ENCODE measurements around the gene OOSP1. TPM values are rescaled to one million over a fixed set of nuclear protein-coding genes. Genes with fewer than 3 reads are reported as not detected.
"Not testable (repeated sequence)": the region's sequence is repeated elsewhere in the genome, so short reads cannot be mapped to it uniquely, and the experiment has no call there.

Gene OOSP1
- total and polyA plus RNA-seq, 3 donors from 2014 or later = 0.37 TPM; not detected in 2

DNA sequence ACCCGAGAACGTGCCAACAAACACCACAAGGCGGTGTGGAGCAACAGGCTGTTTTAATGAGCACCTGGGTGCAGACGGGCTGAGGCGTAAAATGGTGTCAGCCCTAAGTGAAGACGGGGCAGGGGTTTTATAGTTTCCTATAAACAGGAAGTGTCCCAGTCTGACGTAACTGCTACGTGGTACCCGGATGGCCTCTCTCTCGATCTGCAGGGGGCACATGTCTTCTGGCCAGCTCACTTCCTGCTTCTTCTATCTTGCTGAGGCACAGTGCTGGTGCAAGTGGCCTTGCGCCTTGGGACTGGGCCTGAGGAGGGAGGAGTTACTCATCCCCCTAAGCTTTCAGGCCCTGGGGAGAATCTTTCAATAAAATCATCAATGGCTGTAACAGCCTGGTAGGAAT lies 38.7 kb upstream of the OOSP1 start:
- Histone ChIP-seq H3K27ac (no peak overlapping the region), H3K27me3 (no peaks in the 10 kb centered on the region), H3K4me1 (no peaks in the 10 kb centered on the region), H3K9me3 (no peaks in the 10 kb centered on the region), H3K36me3 (ENCODE audit: low read depth, missing control alignments) (no peaks in the 10 kb centered on the region), H3K4me3 (peak overlapping the region in 1 of 2 donors; percentile 29)
- peak; percentile 51 for DNase-seq
- WGBS, 2 donors = 66 to 68% methylated on average over 11 of the region's 11 CpGs
- intact Hi-C loops (cut with DNase I; ENCODE audit: low total_unique reads) = no loop called here
- TF ChIP-seq, protein P1, sequence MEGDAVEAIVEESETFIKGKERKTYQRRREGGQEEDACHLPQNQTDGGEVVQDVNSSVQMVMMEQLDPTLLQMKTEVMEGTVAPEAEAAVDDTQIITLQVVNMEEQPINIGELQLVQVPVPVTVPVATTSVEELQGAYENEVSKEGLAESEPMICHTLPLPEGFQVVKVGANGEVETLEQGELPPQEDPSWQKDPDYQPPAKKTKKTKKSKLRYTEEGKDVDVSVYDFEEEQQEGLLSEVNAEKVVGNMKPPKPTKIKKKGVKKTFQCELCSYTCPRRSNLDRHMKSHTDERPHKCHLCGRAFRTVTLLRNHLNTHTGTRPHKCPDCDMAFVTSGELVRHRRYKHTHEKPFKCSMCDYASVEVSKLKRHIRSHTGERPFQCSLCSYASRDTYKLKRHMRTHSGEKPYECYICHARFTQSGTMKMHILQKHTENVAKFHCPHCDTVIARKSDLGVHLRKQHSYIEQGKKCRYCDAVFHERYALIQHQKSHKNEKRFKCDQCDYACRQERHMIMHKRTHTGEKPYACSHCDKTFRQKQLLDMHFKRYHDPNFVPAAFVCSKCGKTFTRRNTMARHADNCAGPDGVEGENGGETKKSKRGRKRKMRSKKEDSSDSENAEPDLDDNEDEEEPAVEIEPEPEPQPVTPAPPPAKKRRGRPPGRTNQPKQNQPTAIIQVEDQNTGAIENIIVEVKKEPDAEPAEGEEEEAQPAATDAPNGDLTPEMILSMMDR (IDR thresholded peaks at IDR 0.05) = no peak
- no peak for TF ChIP-seq POLR2A (IDR thresholded peaks at IDR 0.05)

DNA sequence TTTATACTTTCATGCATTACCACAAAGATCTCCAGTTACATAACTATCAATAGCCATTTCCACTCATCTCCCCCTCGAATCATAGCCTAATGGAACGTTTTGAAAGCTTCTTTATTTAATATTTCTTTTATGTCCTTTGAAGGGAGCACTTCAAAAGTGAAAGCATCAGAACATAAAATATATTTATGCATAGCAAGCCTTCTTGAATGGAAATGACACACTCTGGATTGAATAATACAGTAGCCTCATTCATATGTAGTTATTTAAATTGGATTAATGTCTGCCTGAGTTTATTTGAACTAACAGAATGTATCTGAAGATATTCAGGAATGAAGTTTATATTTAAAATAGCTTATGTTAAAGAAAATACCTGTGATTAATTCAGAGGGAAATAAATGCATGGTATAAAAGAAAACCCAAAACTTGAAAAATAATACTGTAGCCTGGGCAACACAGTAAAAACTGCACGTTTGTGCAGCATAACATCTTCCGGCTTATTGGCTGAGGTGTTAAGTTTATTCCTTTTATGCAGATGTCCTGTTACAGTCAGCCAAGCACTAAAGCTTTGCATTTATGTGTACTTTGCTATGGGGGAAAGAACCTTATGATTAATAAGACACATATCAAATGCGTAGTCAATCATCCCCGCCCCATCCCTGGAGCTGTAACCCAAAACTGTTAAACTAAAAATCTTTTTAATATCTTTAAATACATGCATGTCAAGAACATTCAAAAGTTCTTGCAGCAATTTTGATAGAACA lies 37.7 kb upstream of the OOSP1 start:
- Histone ChIP-seq H3K36me3 (ENCODE audit: low read depth, missing control alignments) (no peaks in the 10 kb centered on the region), H3K27ac (no peak overlapping the region), H3K27me3 (no peaks in the 10 kb centered on the region), H3K4me1 (no peaks in the 10 kb centered on the region), H3K4me3 (no peak overlapping the region), H3K9me3 (no peaks in the 10 kb centered on the region)
- no peak for DNase-seq
- TF ChIP-seq, protein P1 (IDR thresholded peaks at IDR 0.05) = no peak
- TF ChIP-seq POLR2A (IDR thresholded peaks at IDR 0.05) = no peak
- 62 to 64% methylated on average over 6 of the region's 6 CpGs for WGBS, 2 donors
- intact Hi-C loops (cut with DNase I; ENCODE audit: low total_unique reads) = no loop called here

DNA sequence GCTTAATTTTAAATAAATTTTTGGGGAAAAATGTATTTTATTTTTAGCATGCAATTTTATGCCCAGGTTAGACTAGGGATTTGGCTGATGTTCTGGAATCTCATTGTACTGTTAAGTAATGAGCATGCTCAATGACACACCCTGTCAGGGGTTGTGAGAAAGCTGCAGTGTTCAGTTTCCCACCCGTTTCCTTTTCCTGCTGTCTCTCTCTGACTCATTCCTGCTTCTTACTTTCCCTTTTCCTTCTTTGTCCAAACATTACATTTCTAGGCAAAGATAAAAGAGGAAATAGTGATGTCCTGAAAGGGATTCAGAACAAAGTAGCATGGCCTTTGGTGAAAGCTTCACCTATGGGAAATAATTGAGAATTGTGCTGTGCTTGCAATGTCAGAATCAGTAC lies 36.9 kb upstream of the OOSP1 start:
- DNase-seq = no peak
- 27 to 48% methylated on average over 1 of the region's 1 CpG for WGBS, 2 donors
- no peak overlapping the region for H3K27ac ChIP-seq

DNA sequence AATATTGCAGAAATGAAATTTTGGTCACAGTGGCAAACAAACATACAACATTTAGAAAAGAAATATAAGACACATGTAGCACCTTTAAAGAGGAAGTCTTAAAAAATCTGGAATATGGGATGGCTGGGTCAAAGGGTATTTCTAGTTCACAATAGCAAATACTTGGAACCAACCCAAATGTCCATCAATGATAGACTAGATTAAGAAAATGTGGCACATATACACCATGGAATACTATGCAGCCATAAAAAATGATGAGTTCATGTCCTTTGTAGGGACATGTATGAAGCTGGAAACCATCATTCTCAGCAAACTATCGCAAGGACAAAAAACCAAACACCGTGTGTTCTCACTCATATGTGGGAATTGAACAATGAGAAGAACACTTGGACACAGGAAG lies 34.7 kb upstream of the OOSP1 start:
- H3K4me1 ChIP-seq; DNase-seq; intact Hi-C loops (cut with DNase I; ENCODE audit: low total_unique reads); H3K27ac ChIP-seq; H3K36me3 ChIP-seq (ENCODE audit: low read depth, missing control alignments); H3K27me3 ChIP-seq; H3K9me3 ChIP-seq; H3K4me3 ChIP-seq: not testable (repeated sequence)
- 90 to 91% methylated on average over 2 of the region's 2 CpGs for WGBS, 2 donors

More for the DNA sequence above, 36.9 kb upstream of the OOSP1 start:
- no peak overlapping the region for H3K4me3 ChIP-seq
- no peaks in the 10 kb centered on the region for H3K4me1 ChIP-seq
- H3K9me3 ChIP-seq = no peaks in the 10 kb centered on the region
- intact Hi-C loops (cut with DNase I; ENCODE audit: low total_unique reads) = no loop called here
- H3K36me3 ChIP-seq (ENCODE audit: low read depth, missing control alignments) = no peaks in the 10 kb centered on the region
- no peaks in the 10 kb centered on the region for H3K27me3 ChIP-seq
- no peak for TF ChIP-seq POLR2A (IDR thresholded peaks at IDR 0.05)
- TF ChIP-seq, protein P1 (IDR thresholded peaks at IDR 0.05) = no peak

DNA sequence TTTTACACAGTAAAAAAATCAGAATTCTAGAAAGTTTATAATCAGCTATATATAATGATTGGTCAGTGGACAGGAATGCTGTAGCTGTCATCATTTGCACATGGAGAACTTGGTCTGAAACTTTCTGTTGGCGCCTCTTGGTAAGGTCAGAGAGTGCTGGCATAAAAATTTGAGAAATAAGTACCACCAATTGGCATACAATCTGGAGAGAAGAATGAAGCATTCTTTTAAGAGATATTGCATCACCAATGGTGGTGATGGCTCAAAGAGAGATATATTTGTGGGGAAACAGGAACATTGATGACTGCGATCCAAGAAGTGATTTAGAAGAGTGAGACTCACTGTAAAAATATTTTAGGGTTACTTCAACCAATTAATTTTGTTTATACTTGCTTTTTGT lies 19.8 kb upstream of the OOSP1 start:
- no peaks in the 10 kb centered on the region for H3K27me3 ChIP-seq
- no peaks in the 10 kb centered on the region for H3K9me3 ChIP-seq
- H3K27ac ChIP-seq = no peak overlapping the region
- WGBS, 2 donors = 84 to 88% methylated on average over 2 of the region's 2 CpGs
- intact Hi-C loops (cut with DNase I; ENCODE audit: low total_unique reads) = no loop called here
- DNase-seq = no peak
- H3K4me3 ChIP-seq = no peak overlapping the region
- H3K36me3 ChIP-seq (ENCODE audit: low read depth, missing control alignments) = no peaks in the 10 kb centered on the region
- H3K4me1 ChIP-seq = no peaks in the 10 kb centered on the region
- no peak for TF ChIP-seq POLR2A (IDR thresholded peaks at IDR 0.05)
- TF ChIP-seq, protein P1 (IDR thresholded peaks at IDR 0.05) = no peak

All from testis (tissue), 3 donors.